Adrenal gland (tissue), 12 donors: ENCODE measurements around the gene COL8A1. TPM values are rescaled to one million over a fixed set of nuclear protein-coding genes. Genes with fewer than 3 reads are reported as not detected.

ENCODE experiments used
- DNase-seq, 7 donors: peaks; one replicate each; pipeline ENCODE4 v3.0.0-alpha.2; 2019 to 2020
- H3K27ac ChIP-seq, 5 donors: fragments of 200-600 bp; sonication (generic) in 4 of 5; 1 replicate in 3 of 5; 2 replicates in 2 of 5; pipeline versions ENCODE4 v1.5.1 to v1.8.0; 2016 to 2020; ENCODE audit warnings: mild to moderate bottlenecking in 1 of 5
- H3K27me3 ChIP-seq: fragments of 200-600 bp; 2 replicates; pipeline ENCODE4 v1.8.0; 2021
- H3K36me3 ChIP-seq, 2 donors: fragments of 200-600 bp; replicated peaks in 1 of 2; 1 replicate in 1 of 2; 2 replicates in 1 of 2; pipeline versions ENCODE4 v1.5.1 to v1.8.0; 2018 to 2022
- H3K4me1 ChIP-seq, 2 donors: fragments of 200-600 bp; replicated peaks in 1 of 2; 1 replicate in 1 of 2; 2 replicates in 1 of 2; pipeline versions ENCODE4 v1.5.1 to v1.8.0; 2018 to 2021
- H3K4me3 ChIP-seq, 4 donors: fragments of 200-600 bp; sonication (generic) in 3 of 4; one replicate each; pipeline ENCODE4 v1.5.1; 2016 to 2018
- H3K9me3 ChIP-seq, 3 donors: fragments of 200-600 bp; sonication (generic) in 1 of 3; replicated peaks in 1 of 3; 1 replicate in 2 of 3; 2 replicates in 1 of 3; pipeline versions ENCODE4 v1.5.1 to v1.8.0; 2016 to 2021
- CTCF ChIP-seq, 6 experiments: fragments of 450-650 bp in 4 of 6; fragments of 200-600 bp in 2 of 6; sonication (generic) in 1 of 6; IDR thresholded peaks; 1 replicate in 5 of 6; 2 replicates in 1 of 6; pipeline versions ENCODE4 v1.5.1 to v1.8.0; 2016 to 2021; ENCODE audit warnings: antibody characterized with exemption in 6 of 6, mild to moderate bottlenecking in 2 of 6, moderate library complexity in 1 of 6
- POLR2A ChIP-seq, 2 donors: fragments of 450-650 bp; IDR thresholded peaks; one replicate each; pipeline ENCODE4 v1.6.1; 2017; ENCODE audit warnings: antibody characterized with exemption in 2 of 2, mild to moderate bottlenecking in 2 of 2, moderate library complexity in 1 of 2
- WGBS, 4 donors: extraction: QIAGEN DNeasy Blood & Tissue Kit in 2 of 4; methylation state at CpG; one replicate each; pipeline versions ENCODE4 v1.1.5 to v1.1.7; 2013 to 2017; 5-methylcytosine and 5-hydroxymethylcytosine counted together
- intact Hi-C, 2 donors: fragments of 100-400 bp; cut with DNase I; formaldehyde crosslinking; loops; one replicate each; pipeline versions ENCODE4 v1.14.1 to v1.15.0; 2022 to 2023
- polyA plus RNA-seq, 3 donors: library from polyadenylated mRNA; stranded (reverse); fragments of 200-250 nt in 2 of 3; fragments of 350-450 nt in 1 of 3; fragmentation: Illumina TruSeq in 1 of 3; extraction: RNeasy Lipid Tissue Mini Kit (QIAGEN cat#74804) in 1 of 3; gene quantifications; one replicate each; pipeline ENCODE4 v1.2.3, GENCODE V29; 2013 to 2014
- total RNA-seq, 9 donors: library from RNA; depleted of rRNA in 4 of 9; stranded (reverse); fragments of >200 nt in 4 of 9; fragments of 120-200 nt in 1 of 9; fragmentation: NEBNext Ultra II Directional in 1 of 9; extraction: Animal tissue kit (Norgen Biotek cat#: 25700) in 1 of 9; gene quantifications; one replicate each; pipeline versions ENCODE4 v1.1.0 to v1.2.4, GENCODE V29; 2013 to 2023
- donor health status: healthy with polysubstance abuse.
- donor health status: Bipolar disorder and iron deficiency.
- donor health status: DM: yes; HTN: yes; CAD: no.
- donor health status: DM: no; HTN: no; CAD: no.
- donor health status: DM: no; HTN: no; CAD: no.
- donor health status: DM: yes; HTN: yes; CAD: no.

COL8A1 gene
- total and polyA plus RNA-seq, 12 donors: 0.94 to 59.2 (median 15.9) TPM

GRCh38 chr3:99700631-99701268, 62.4 kb downstream of the COL8A1 start:
- no peak for DNase-seq
- Histone ChIP-seq H3K4me3 (no peak overlapping the region), H3K36me3 (no peaks in the 10 kb centered on the region), H3K27ac (no peak overlapping the region), H3K4me1 (no peaks in the 10 kb centered on the region), H3K9me3 (no peaks in the 10 kb centered on the region), H3K27me3 (no peaks in the 10 kb centered on the region)
- intact Hi-C loops: no loop called here
- TF ChIP-seq POLR2A (IDR thresholded peaks at IDR 0.05) (no peak), CTCF (IDR thresholded peaks at IDR 0.05) (no peak)
- WGBS, 4 donors: 68 to 72% (median 70%) methylated on average over 8 of the region's 8 CpGs

GRCh38 chr3:99702953-99703943, 64.9 kb downstream of the COL8A1 start:
- WGBS, 4 donors: 69 to 79% (median 75%) methylated on average over 7 of the region's 7 CpGs
- no peaks in the 10 kb centered on the region for H3K4me1 ChIP-seq
- no peak overlapping the region for H3K4me3 ChIP-seq
- DNase-seq: no peak
- TF ChIP-seq CTCF (IDR thresholded peaks at IDR 0.05) (no peak), POLR2A (IDR thresholded peaks at IDR 0.05) (no peak)
- no peaks in the 10 kb centered on the region for H3K9me3 ChIP-seq
- no peaks in the 10 kb centered on the region for H3K36me3 ChIP-seq
- H3K27me3 ChIP-seq: no peaks in the 10 kb centered on the region
- intact Hi-C loops: no loop called here
- H3K27ac ChIP-seq: no peak overlapping the region

GRCh38 chr3:99704417-99704816, 66.0 kb downstream of the COL8A1 start:
- no peaks in the 10 kb centered on the region for H3K9me3 ChIP-seq
- WGBS, 4 donors: 46 to 57% (median 54%) methylated on average over 2 of the region's 2 CpGs
- H3K36me3 ChIP-seq: no peaks in the 10 kb centered on the region
- no peak for TF ChIP-seq CTCF (IDR thresholded peaks at IDR 0.05)
- TF ChIP-seq POLR2A (IDR thresholded peaks at IDR 0.05): no peak
- no peak for DNase-seq
- no peak overlapping the region for H3K4me3 ChIP-seq
- H3K4me1 ChIP-seq: no peaks in the 10 kb centered on the region
- intact Hi-C loops: no loop called here
- H3K27ac ChIP-seq: no peak overlapping the region
- H3K27me3 ChIP-seq: no peaks in the 10 kb centered on the region

GRCh38 chr3:99706410-99706809, 68.0 kb downstream of the COL8A1 start:
- no peaks in the 10 kb centered on the region for H3K9me3 ChIP-seq
- DNase-seq: no peak
- intact Hi-C loops: no loop called here
- H3K4me1 ChIP-seq: no peaks in the 10 kb centered on the region
- no peaks in the 10 kb centered on the region for H3K27me3 ChIP-seq
- 62 to 69% (median 66%) methylated on average over 1 of the region's 1 CpG for WGBS, 4 donors
- no peak overlapping the region for H3K27ac ChIP-seq
- H3K4me3 ChIP-seq: no peak overlapping the region
- H3K36me3 ChIP-seq: no peaks in the 10 kb centered on the region
- TF ChIP-seq POLR2A (IDR thresholded peaks at IDR 0.05) (no peak), CTCF (IDR thresholded peaks at IDR 0.05) (no peak)
